K562 (cell line): ENCODE measurements around the gene RELL2. TPM values are rescaled to one million over a fixed set of nuclear protein-coding genes. Genes with fewer than 3 reads are reported as not detected.

Experiments
- ATAC-seq: fragments of 200-7000 bp; cut with Tn5 transposase; 3 replicates; pipeline ENCODE4 v1.9.1; 2020; ENCODE audit warnings: moderate library complexity
- BruUV-seq: library from RNA; stranded (reverse); fragments of 400-500 nt; replicated peaks from 2 replicates; lab custom pipeline; 2021; lab: Mats Ljungman, UMichigan
- CTCF ChIA-PET: fragments of 300-600 bp; formaldehyde crosslinking; extraction: SDS; loops from one replicate; lab custom pipeline; 2021; ENCODE audit warnings: low intra/inter-chr PET ratio; lab: Yijun Ruan, JAX
- POLR2A ChIA-PET: fragments of 300-600, 350-650 bp; sonication (Branson Sonifier 250); formaldehyde crosslinking; extraction: SDS; loops from one replicate; lab custom pipeline; 2021; ENCODE audit warnings: antibody characterized with exemption, inconsistent platforms; lab: Yijun Ruan, JAX
- DNase-seq, 4 experiments: peaks; one replicate each; pipeline versions ENCODE4 v3.0.0 to v3.0.0-alpha.2; 2011 to 2018; ENCODE audit warnings: low spot score in 3 of 4, mixed read lengths in 3 of 4; ENCODE audit errors: extremely low read depth in 1 of 4
- FAIRE-seq: peaks from 2 replicates; lab custom pipeline; 2011; peaks lifted over from hg19 to GRCh38; lab: Jason Lieb, UNC
- H2AFZ ChIP-seq: 2 replicates; pipeline ENCODE4 v1.6.0; 2011; ENCODE audit warnings: low read depth, low read length, control low read depth, inconsistent platforms
- H3K27ac ChIP-seq: fragments of 200-600 bp; 3 replicates; pipeline ENCODE4 v1.8.0; 2011; ENCODE audit warnings: low read depth, mild to moderate bottlenecking, control low read depth, inconsistent platforms, low read length, moderate library complexity, mixed read lengths; ENCODE audit errors: extremely low read depth
- H3K27me3 ChIP-seq, 2 experiments: fragments of 300-600 bp in 1 of 2; 2 replicates in 1 of 2; 3 replicates in 1 of 2; pipeline versions ENCODE4 v1.6.0 to v1.8.0; 2011; ENCODE audit warnings: inconsistent platforms in 2 of 2, low read length in 2 of 2, mild to moderate bottlenecking in 1 of 2, mixed read lengths in 1 of 2, moderate library complexity in 1 of 2; ENCODE audit not compliant: control insufficient read depth in 2 of 2, insufficient read depth in 2 of 2
- H3K36me3 ChIP-seq: fragments of 300-600 bp; 3 replicates; pipeline ENCODE4 v1.8.0; 2011; ENCODE audit warnings: mild to moderate bottlenecking, low read length, inconsistent platforms; ENCODE audit not compliant: control insufficient read depth, insufficient read depth
- H3K4me1 ChIP-seq, 2 experiments: fragments of 200-600 bp in 1 of 2; replicated peaks in 1 of 2; 2 replicates in 1 of 2; 3 replicates in 1 of 2; pipeline versions ENCODE4 v1.5.1 to v1.8.0; 2011; ENCODE audit warnings: inconsistent platforms in 2 of 2, low read length in 2 of 2, mild to moderate bottlenecking in 1 of 2, mixed read lengths in 1 of 2, moderate library complexity in 1 of 2; ENCODE audit not compliant: control insufficient read depth in 2 of 2, insufficient read depth in 2 of 2
- H3K4me2 ChIP-seq: 2 replicates; pipeline ENCODE4 v1.6.1; 2011; ENCODE audit warnings: low read length, control low read depth, inconsistent platforms, mixed read lengths; ENCODE audit not compliant: insufficient read depth
- H3K4me3 ChIP-seq: fragments of 200-600 bp; sonication (generic), shearing (Covaris generic); 2 replicates; pipeline ENCODE4 v1.5.1; 2016; ENCODE audit warnings: control low read depth, inconsistent platforms
- H3K79me2 ChIP-seq: fragments of 200-600 bp; 3 replicates; pipeline ENCODE4 v1.8.0; 2011; ENCODE audit warnings: low read length, inconsistent platforms; ENCODE audit not compliant: control insufficient read depth, insufficient read depth
- H3K9ac ChIP-seq, 2 experiments: 2 replicates each; pipeline versions ENCODE4 v1.6.0 to v1.6.1; 2011; ENCODE audit warnings: low read depth in 2 of 2, low read length in 2 of 2, control low read depth in 1 of 2, inconsistent platforms in 1 of 2, mild to moderate bottlenecking in 1 of 2, mixed read lengths in 1 of 2; ENCODE audit not compliant: insufficient read depth in 1 of 2
- H3K9me1 ChIP-seq: one replicate; pipeline ENCODE4 v1.6.0; 2011; ENCODE audit warnings: inconsistent platforms, mild to moderate bottlenecking, low read length, moderate library complexity; ENCODE audit not compliant: control insufficient read depth, insufficient read depth
- H3K9me3 ChIP-seq: replicated peaks from 2 replicates; pipeline ENCODE4 v1.5.1; 2011; ENCODE audit warnings: low read depth, low read length, inconsistent platforms; ENCODE audit not compliant: control insufficient read depth, insufficient read depth
- H4K20me1 ChIP-seq: replicated peaks from 2 replicates; pipeline ENCODE4 v1.6.1; 2011; ENCODE audit warnings: low read length, inconsistent platforms, mixed read lengths; ENCODE audit not compliant: control insufficient read depth, insufficient read depth
- BMI1 ChIP-seq: fragments of 150-350 bp; IDR thresholded peaks from 2 replicates; pipeline ENCODE4 v1.6.1; 2014; ENCODE audit warnings: low read length
- ETV1 ChIP-seq: fragments of 450-650 bp; conservative IDR thresholded peaks from 2 replicates; pipeline ENCODE4 v1.6.1; 2016; ENCODE audit warnings: missing genetic modification characterization, control low read depth, low read depth, missing compliant biosample characterization
- FOSL1 ChIP-seq: fragments of 200-800 bp; sonication (Bioruptor generic); conservative IDR thresholded peaks from 2 replicates; pipeline ENCODE4 v1.6.1; 2016; ENCODE audit warnings: missing genetic modification characterization, missing compliant biosample characterization
- FOXJ3 ChIP-seq: sonication (generic); formaldehyde crosslinking; IDR thresholded peaks from 2 replicates; pipeline ENCODE4 v1.4.0; 2020; ENCODE audit warnings: mild to moderate bottlenecking, missing genetic modification reagents
- HNRNPH1 ChIP-seq: fragments of 200-400 bp; formaldehyde crosslinking; optimal IDR thresholded peaks from 2 replicates; pipeline ENCODE3; 2017; ENCODE audit warnings: low read depth, mild to moderate bottlenecking, low read length, moderate library complexity
- HNRNPUL1 ChIP-seq: fragments of 200-400 bp; formaldehyde crosslinking; IDR thresholded peaks from 2 replicates; pipeline ENCODE4 v1.6.1; 2017; ENCODE audit warnings: low read length
- KLF6 ChIP-seq: fragments of 250-450 bp; sonication (Bioruptor Pico); IDR thresholded peaks from 2 replicates; pipeline ENCODE4 v1.4.0; 2020; ENCODE audit warnings: mild to moderate bottlenecking, moderate library complexity, borderline replicate concordance
- OTX1 ChIP-seq: fragments of 450-650 bp; formaldehyde crosslinking; IDR thresholded peaks from 2 replicates; pipeline ENCODE4 v1.4.0; 2022; ENCODE audit warnings: mild to moderate bottlenecking
- RBM25 ChIP-seq: fragments of 200-400 bp; formaldehyde crosslinking; IDR thresholded peaks from 2 replicates; pipeline ENCODE4 v1.6.1; 2018; ENCODE audit warnings: low read length, low read depth, moderate library complexity; ENCODE audit not compliant: severe bottlenecking
- STAT5A ChIP-seq: IDR thresholded peaks from 2 replicates; pipeline ENCODE4 v1.6.1; 2012; ENCODE audit warnings: low read length, inconsistent platforms, borderline replicate concordance
- ZFP36 ChIP-seq: fragments of 150-350 bp; IDR thresholded peaks from 2 replicates; pipeline ENCODE4 v1.6.1; 2018; ENCODE audit warnings: low read length, low read depth; ENCODE audit not compliant: partially characterized antibody
- ZNF134 ChIP-seq: fragments of 250-450 bp; sonication (Bioruptor Pico); conservative IDR thresholded peaks from 2 replicates; pipeline ENCODE4 v1.4.0; 2020
- ZNF165 ChIP-seq: fragments of 250-450 bp; sonication (Bioruptor Pico); IDR thresholded peaks from 2 replicates; pipeline ENCODE4 v1.4.0; 2020; ENCODE audit warnings: borderline replicate concordance
- ZNF217 ChIP-seq: sonication (generic); formaldehyde crosslinking; IDR thresholded peaks from 2 replicates; pipeline ENCODE4 v1.8.0; 2022; ENCODE audit warnings: mild to moderate bottlenecking, missing genetic modification reagents
- ZNF696 ChIP-seq: fragments of 250-450 bp; sonication (Bioruptor Pico); conservative IDR thresholded peaks from 2 replicates; pipeline ENCODE4 v1.4.0; 2020; ENCODE audit warnings: mild to moderate bottlenecking, moderate library complexity
- WGBS: fragments of 100-300 bp; shearing (Covaris generic); methylation state at CpG from one replicate; pipeline ENCODE4 v1.1.6; 2016; ENCODE audit warnings: low coverage, mixed read lengths; ENCODE audit not compliant: insufficient coverage; ENCODE audit errors: missing lambda C conversion rate; 5-methylcytosine and 5-hydroxymethylcytosine counted together
- in situ Hi-C: fragments of 300-500 bp; cut with MboI; formaldehyde crosslinking; loops from 4 replicates; pipeline ENCODE4 v1.15.0; 2018; ENCODE audit warnings: inconsistent platforms, mixed read lengths
- intact Hi-C: fragments of 100-400 bp; cut with micrococcal nuclease; formaldehyde crosslinking; loops from 2 replicates; pipeline ENCODE4 v1.14.2; 2022
- polyA plus RNA-seq, 8 experiments: library from polyadenylated mRNA; depleted of rRNA in 4 of 8; stranded (reverse) in 5 of 8; unstranded in 3 of 8; fragments of >200 nt; fragmentation: Nextera tagmentation in 2 of 8; fragmentation: Illumina TruSeq in 1 of 8; extraction: Ambion mirVana in 2 of 8; extraction: Trizol in 1 of 8; gene quantifications; 2 replicates each; pipeline versions ENCODE4 v1.2.1 to v1.2.3, GENCODE V29; 2011 to 2014; ENCODE audit warnings: inconsistent platforms in 1 of 8, missing spikeins in 1 of 8
- total RNA-seq, 7 experiments: library from RNA; depleted of rRNA in 6 of 7; stranded (reverse); fragments of >200 nt in 6 of 7; fragmentation: Illumina TruSeq in 2 of 7; extraction: Trizol in 2 of 7; gene quantifications; 2 replicates each; pipeline versions ENCODE4 v1.2.1 to v1.2.3, GENCODE V29; 2011 to 2021; ENCODE audit warnings: low replicate concordance in 1 of 7
- TF ChIP-seq, protein P1 (sequence below): fragments of 250-450 bp; sonication (Bioruptor Pico); IDR thresholded peaks from 2 replicates; pipeline ENCODE4 v1.9.0; 2021; ENCODE audit warnings: mild to moderate bottlenecking
- TF ChIP-seq, protein P2 (sequence below): fragments of 250-450 bp; sonication (Bioruptor Pico); IDR thresholded peaks from 2 replicates; pipeline ENCODE4 v1.5.0; 2021

RELL2 gene
- total and polyA plus RNA-seq, 9 of the 15 experiments (the other 6 are each of a cell fraction or from before 2014, with no cell fraction given): 0.06 to 36.0 (median 14.3) TPM

DNA sequence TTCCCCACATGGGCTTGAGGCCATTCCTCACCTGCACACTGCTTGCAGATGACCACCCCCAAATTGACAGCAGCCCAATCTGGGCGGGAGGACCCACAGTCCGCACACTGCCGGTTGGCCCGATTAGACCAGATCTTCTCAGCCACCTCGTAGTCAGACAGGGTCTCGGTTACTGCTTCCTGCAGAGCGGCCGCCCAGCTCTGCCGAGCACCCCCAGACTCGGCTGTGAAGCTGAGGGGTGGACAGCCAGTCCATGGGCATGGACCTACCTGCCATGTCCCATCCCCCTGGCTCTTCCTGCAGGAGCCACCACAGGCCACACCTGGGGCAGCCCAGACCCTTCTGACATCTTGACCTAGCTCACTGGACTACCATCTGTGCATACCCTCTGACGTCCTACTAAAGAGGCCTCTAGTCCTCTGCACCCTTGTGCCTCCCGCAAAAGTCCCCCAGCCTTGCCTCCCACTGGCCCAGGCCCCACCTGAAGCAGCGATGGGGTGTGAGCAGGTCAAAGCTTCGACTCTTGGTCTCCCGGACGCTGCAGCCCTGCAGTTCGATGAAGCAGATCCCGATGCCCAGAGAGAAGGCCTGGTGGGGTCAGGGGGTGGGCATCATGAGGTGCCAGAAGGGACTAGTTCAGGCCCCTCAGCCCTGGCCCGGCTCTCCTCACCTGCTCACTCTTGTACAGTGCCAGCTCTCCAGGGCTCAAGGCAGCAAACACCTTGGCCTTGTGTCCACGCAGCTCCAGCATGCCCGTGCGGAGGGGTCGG lies 35.5 kb downstream of the RELL2 start:
- no TSS peak for BruUV-seq
- POLR2A ChIA-PET: interaction anchor here (0.6 to 1.1 kb wide), 2 partner anchors 8 to 10 kb away, joined by 3 to 5 read pairs; no protein-coding TSS in a partner anchor
- Histone ChIP-seq H2AFZ (no peak overlapping the region), H4K20me1 (no peaks in the 10 kb centered on the region; the same call in 1 of the 2 replicates), H3K9ac (peak overlapping the region in 1 of 2 experiments; percentile 65; a peak in 1 of 4 replicates), H3K4me3 (no peak overlapping the region), H3K4me2 (no peak overlapping the region), H3K36me3 (no peaks in the 10 kb centered on the region; the same call in 2 of the 3 replicates), H3K79me2 (no peaks in the 10 kb centered on the region), H3K9me3 (no peaks in the 10 kb centered on the region), H3K9me1 (no peaks in the 10 kb centered on the region), H3K27me3 (no peaks in the 10 kb centered on the region), H3K4me1 (peaks cover 2 to 11% of the 10 kb centered on the region in 2 experiments; a peak in 2 of 5 replicates), H3K27ac (no peak overlapping the region)
- TF ChIP-seq OTX1 (CRISPR knock-in tag): no peak
- no peak for TF ChIP-seq STAT5A
- no peak for TF ChIP-seq BMI1
- TF ChIP-seq ZNF165 (CRISPR knock-in tag): no peak
- no peak for TF ChIP-seq ETV1 (tag)
- TF ChIP-seq, protein P1, sequence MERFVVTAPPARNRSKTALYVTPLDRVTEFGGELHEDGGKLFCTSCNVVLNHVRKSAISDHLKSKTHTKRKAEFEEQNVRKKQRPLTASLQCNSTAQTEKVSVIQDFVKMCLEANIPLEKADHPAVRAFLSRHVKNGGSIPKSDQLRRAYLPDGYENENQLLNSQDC (CRISPR knock-in tag): no peak
- no peak for TF ChIP-seq FOXJ3 (CRISPR knock-in tag)
- TF ChIP-seq, protein P2, sequence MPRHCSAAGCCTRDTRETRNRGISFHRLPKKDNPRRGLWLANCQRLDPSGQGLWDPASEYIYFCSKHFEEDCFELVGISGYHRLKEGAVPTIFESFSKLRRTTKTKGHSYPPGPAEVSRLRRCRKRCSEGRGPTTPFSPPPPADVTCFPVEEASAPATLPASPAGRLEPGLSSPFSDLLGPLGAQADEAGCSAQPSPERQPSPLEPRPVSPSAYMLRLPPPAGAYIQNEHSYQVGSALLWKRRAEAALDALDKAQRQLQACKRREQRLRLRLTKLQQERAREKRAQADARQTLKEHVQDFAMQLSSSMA: no peak
- no peak for TF ChIP-seq ZFP36
- TF ChIP-seq ZNF134 (CRISPR knock-in tag): no peak
- TF ChIP-seq KLF6 (CRISPR knock-in tag): no peak
- TF ChIP-seq FOSL1: no peak
- no peak for TF ChIP-seq ZNF217 (CRISPR knock-in tag)
- no peak for TF ChIP-seq ZNF696 (CRISPR knock-in tag)
- TF ChIP-seq HNRNPUL1: no peak
- TF ChIP-seq RBM25: no peak
- no peak for TF ChIP-seq HNRNPH1
- no peak for ATAC-seq
- CTCF ChIA-PET: no interaction called here
- DNase-seq: no peak
- WGBS: 74% methylated on average over 16 of the region's 23 CpGs
- no peak for FAIRE-seq
- in situ Hi-C loops: no loop called here
- intact Hi-C loops: no loop called here
